ENCODE results near the gene RGL2.

DNA sequence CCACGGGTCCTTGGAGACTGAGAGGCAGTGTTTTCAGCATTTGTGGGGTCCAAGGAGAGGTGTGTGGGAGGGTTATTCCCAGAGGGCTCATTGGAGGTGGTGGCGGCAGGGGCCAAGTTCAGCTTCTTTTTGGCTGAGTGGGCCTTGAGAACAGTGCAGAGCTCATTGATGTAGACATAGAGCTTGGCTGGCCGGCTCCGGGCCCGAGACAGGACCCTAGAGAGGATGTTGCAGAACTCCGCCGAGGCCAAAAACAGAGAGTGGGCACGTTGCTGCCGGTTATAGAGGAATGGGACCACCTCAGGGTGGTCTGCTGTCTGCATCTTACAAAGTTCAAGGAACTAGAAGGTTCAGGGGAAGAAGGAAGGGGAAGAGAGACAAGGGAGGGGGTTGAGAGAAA is 22.5 kb upstream of the RGL2 start:
- no peak for TF ChIP-seq CTCF (conservative IDR thresholded peaks at IDR 0.05; ENCODE audit: low read length)
- TF ChIP-seq EZH2phosphoT487 (IDR thresholded peaks at IDR 0.05; ENCODE audit: borderline replicate concordance, low read depth, low read length), result no peak

Measured in OCI-LY7 (cell line).